Measurements from ENCODE around the gene NR1H4. TPM values are rescaled to one million over a fixed set of nuclear protein-coding genes. Genes with fewer than 3 reads are reported as not detected.

The NR1H4 gene
- total and polyA plus RNA-seq, 11 donors = not detected

- H3K4me3 ChIP-seq = no peak overlapping the region
- ATAC-seq = no peak
- no peak for DNase-seq
- no peaks in the 10 kb centered on the region for H3K36me3 ChIP-seq
- H3K9me3 ChIP-seq = no peaks in the 10 kb centered on the region
- no peak overlapping the region for H3K27ac ChIP-seq
- intact Hi-C loops (cut with DNase I) = no loop called here
- 85 to 95% (median 87%) methylated on average over 1 of the region's 1 CpG for WGBS, 4 donors
- no peak for TF ChIP-seq POLR2A (IDR thresholded peaks at IDR 0.05)
- TF ChIP-seq CTCF (IDR thresholded peaks at IDR 0.05) = no peak
- peaks cover 0 to under 1% (median 0%) of the 10 kb centered on the region in 9 donors for H3K27me3 ChIP-seq
- H3K4me1 ChIP-seq = peaks cover 0 to 4% (median 0%) of the 10 kb centered on the region in 12 donors
Measured at GRCh38 chr12:100442403-100442802, 31.3 kb upstream of the NR1H4 start.

GRCh38 chr12:100443434-100443833, 30.2 kb upstream of the NR1H4 start:
- 38 to 71% (median 66%) methylated on average over 1 of the region's 1 CpG for WGBS, 4 donors
- Histone ChIP-seq H3K9me3 (no peaks in the 10 kb centered on the region), H3K4me1 (peaks cover 0 to 8% (median 0%) of the 10 kb centered on the region in 12 donors), H3K27ac (no peak overlapping the region), H3K36me3 (no peaks in the 10 kb centered on the region), H3K27me3 (peaks cover 0 to 4% (median 0%) of the 10 kb centered on the region in 9 donors), H3K4me3 (no peak overlapping the region)
- ATAC-seq (no peak), DNase-seq (no peak)
- intact Hi-C loops (cut with DNase I) = no loop called here
- TF ChIP-seq POLR2A (IDR thresholded peaks at IDR 0.05) (no peak), CTCF (IDR thresholded peaks at IDR 0.05) (no peak)

- Histone ChIP-seq H3K27ac (no peak overlapping the region), H3K4me1 (peaks cover 0 to 8% (median 0%) of the 10 kb centered on the region in 12 donors), H3K4me3 (no peak overlapping the region), H3K36me3 (no peaks in the 10 kb centered on the region), H3K9me3 (no peaks in the 10 kb centered on the region), H3K27me3 (peaks cover 0 to 13% (median 0%) of the 10 kb centered on the region in 9 donors)
- WGBS, 4 donors = 67 to 76% (median 72%) methylated on average over 4 of the region's 4 CpGs
- no peak for TF ChIP-seq CTCF (IDR thresholded peaks at IDR 0.05)
- DNase-seq (no peak), ATAC-seq (no peak)
- intact Hi-C loops (cut with DNase I) = no loop called here
Measured at GRCh38 chr12:100445081-100445481, 28.6 kb upstream of the NR1H4 start.

- Histone ChIP-seq H3K4me1 (peaks cover 0 to 8% (median 0%) of the 10 kb centered on the region in 12 donors), H3K27ac (no peak overlapping the region), H3K9me3 (no peaks in the 10 kb centered on the region), H3K4me3 (no peak overlapping the region), H3K36me3 (no peaks in the 10 kb centered on the region), H3K27me3 (peaks cover 0 to 19% (median 0%) of the 10 kb centered on the region in 9 donors)
- intact Hi-C loops (cut with DNase I) = no loop called here
- ATAC-seq = no peak
- TF ChIP-seq POLR2A (IDR thresholded peaks at IDR 0.05) = no peak
- no peak for TF ChIP-seq CTCF (IDR thresholded peaks at IDR 0.05)
- DNase-seq = no peak
- WGBS, 4 donors = 30 to 39% (median 33%) methylated on average over 3 of the region's 3 CpGs
Measured at GRCh38 chr12:100447381-100447780, 26.3 kb upstream of the NR1H4 start.
